ENCODE results near the gene ADGRG3. TPM values are rescaled to one million over a fixed set of nuclear protein-coding genes. Genes with fewer than 3 reads are reported as not detected.

Gene ADGRG3
- total RNA-seq, 1 experiment from 2014 or later = 0.46 TPM

GRCh38 chr16:57725151-57725550 lies 57.0 kb downstream of the ADGRG3 start:
- no peak overlapping the region for H2BK20ac ChIP-seq (ENCODE audit: low read depth, low read length, poor library complexity, severe bottlenecking)
- no peak overlapping the region for H3K27ac Mint-ChIP-seq
- 0 out of 4 replicates have a peak, but pooled peaks cover 0 to 3% of the 10 kb centered on the region in 2 experiments for H3K4me1 Mint-ChIP-seq

More at GRCh38 chr16:57725151-57725550, 57.0 kb downstream of the ADGRG3 start:
- H3K4me1 ChIP-seq (ENCODE audit: insufficient read depth, low read length) = no peaks in the 10 kb centered on the region
- H3K27ac ChIP-seq (ENCODE audit: insufficient read length, low read depth, low read length) = no peak overlapping the region
- H3K79me1 ChIP-seq (ENCODE audit: insufficient read depth, low read depth, low read length, poor library complexity, severe bottlenecking) = no peaks in the 10 kb centered on the region
- no peak overlapping the region for H2BK120ac ChIP-seq (ENCODE audit: low read depth, low read length, poor library complexity, severe bottlenecking)
- no peak overlapping the region for H4K91ac ChIP-seq (ENCODE audit: insufficient read length, low read depth, low read length)
- H4K20me1 ChIP-seq (ENCODE audit: control insufficient read depth, insufficient read depth, insufficient read length) = no peaks in the 10 kb centered on the region
- H3K4ac ChIP-seq (ENCODE audit: low read depth, low read length) = no peak overlapping the region
- no peak overlapping the region for H3K23ac ChIP-seq (ENCODE audit: insufficient read length, low read depth, low read length)
- H3K23me2 ChIP-seq (ENCODE audit: insufficient read length, low read depth, low read length, poor library complexity, severe bottlenecking) = no peaks in the 10 kb centered on the region
- H3K27me3 Mint-ChIP-seq (ENCODE audit: low read depth) = no peaks in the 10 kb centered on the region; the same call in 1 of the 2 replicates
- H3K18ac ChIP-seq (ENCODE audit: insufficient read length, low read depth, low read length) = no peak overlapping the region
- H4K8ac ChIP-seq (replicated peaks; ENCODE audit: insufficient read length, low read depth, low read length) = no peak overlapping the region
- no peak for TF ChIP-seq CTCF (conservative IDR thresholded peaks at IDR 0.05)
- H3K27me3 ChIP-seq (ENCODE audit: insufficient read depth, low read length) = no peaks in the 10 kb centered on the region
- no peak overlapping the region for H3K56ac ChIP-seq (ENCODE audit: insufficient read length, low read depth, low read length)
- H3T11ph ChIP-seq (ENCODE audit: low read length) = no peak overlapping the region
- no peaks in the 10 kb centered on the region for H3K36me3 Mint-ChIP-seq (ENCODE audit: insufficient read depth in 1 of 3, low read depth in 3 of 3)
- H2BK5ac ChIP-seq (ENCODE audit: insufficient read length, low read length) = no peak overlapping the region
- H3K14ac ChIP-seq (ENCODE audit: insufficient read depth, low read length) = no peak overlapping the region
- H3K9me3 ChIP-seq (ENCODE audit: control insufficient read depth, low read depth, low read length) = no peaks in the 10 kb centered on the region
- no peak overlapping the region for H2AK5ac ChIP-seq (ENCODE audit: insufficient read length, low read length)
- no peak overlapping the region for H2BK12ac ChIP-seq (ENCODE audit: insufficient read length, low read depth, low read length)
- peaks cover 0 to 3% of the 10 kb centered on the region in 2 experiments; a peak in 3 of 5 replicates for H3K9me3 Mint-ChIP-seq
- H2BK15ac ChIP-seq (ENCODE audit: low read depth, low read length) = no peak overlapping the region
- no peak for DNase-seq
- H3K4me2 ChIP-seq (ENCODE audit: insufficient read depth, insufficient read length, low read length) = no peak overlapping the region
- no peak overlapping the region for H4K5ac ChIP-seq (ENCODE audit: insufficient read length, low read depth, low read length)
- no peak overlapping the region for H3K9ac ChIP-seq (ENCODE audit: extremely low read depth, insufficient read length, low read length)
- no peak overlapping the region for H2AFZ ChIP-seq (ENCODE audit: low read length)
- no peaks in the 10 kb centered on the region for H3K79me2 ChIP-seq (ENCODE audit: insufficient read depth, low read length)
- WGBS (ENCODE audit: extremely low coverage, insufficient read length, low lambda C conversion rate) = no CpG with 5 or more reads among the region's 5 CpGs
- no peak overlapping the region for H3K4me3 Mint-ChIP-seq
